SK-N-SH treated with all-trans-retinoic acid at 6 μM for 48 hours (cell line): ENCODE data around the gene C16orf95.

ENCODE experiments used
- CSDC2 ChIP-seq: fragments of 250-450 bp; sonication (Bioruptor Pico); IDR thresholded peaks from 2 replicates; pipeline ENCODE4 v1.5.0; 2020; ENCODE audit warnings: mild to moderate bottlenecking, moderate library complexity
- CSRNP3 ChIP-seq: fragments of 250-450 bp; sonication (Bioruptor Pico); IDR thresholded peaks from 2 replicates; pipeline ENCODE4 v1.5.1; 2021; ENCODE audit warnings: mild to moderate bottlenecking, moderate library complexity
- ESRRG ChIP-seq: fragments of 250-450 bp; sonication (Bioruptor Pico); IDR thresholded peaks from 2 replicates; pipeline ENCODE4 v1.6.1; 2021; ENCODE audit warnings: mild to moderate bottlenecking
- GLIS3 ChIP-seq: fragments of 250-450 bp; sonication (Bioruptor Pico); IDR thresholded peaks from 2 replicates; pipeline ENCODE4 v1.5.0; 2020; ENCODE audit warnings: mild to moderate bottlenecking, moderate library complexity
- POU6F1 ChIP-seq: fragments of 250-450 bp; sonication (Bioruptor Pico); IDR thresholded peaks from 2 replicates; pipeline ENCODE4 v1.8.0; 2021; ENCODE audit warnings: low read depth, mild to moderate bottlenecking, moderate library complexity, borderline replicate concordance
- RARB ChIP-seq: fragments of 250-450 bp; sonication (Bioruptor Pico); IDR thresholded peaks from 2 replicates; pipeline ENCODE4 v1.8.0; 2021; ENCODE audit warnings: mild to moderate bottlenecking, moderate library complexity
- TCF4 ChIP-seq: fragments of 250-450 bp; sonication (Bioruptor Pico); IDR thresholded peaks from 2 replicates; pipeline ENCODE4 v1.8.0; 2021; ENCODE audit warnings: mild to moderate bottlenecking, moderate library complexity, borderline replicate concordance
- ZFP3 ChIP-seq: fragments of 250-450 bp; sonication (Bioruptor Pico); IDR thresholded peaks from 2 replicates; pipeline ENCODE4 v1.5.0; 2020; ENCODE audit warnings: mild to moderate bottlenecking, moderate library complexity
- ZFP30 ChIP-seq: fragments of 450-650 bp; formaldehyde crosslinking; IDR thresholded peaks from 2 replicates; pipeline ENCODE4 v1.5.0; 2022; ENCODE audit warnings: mild to moderate bottlenecking, moderate library complexity
- TF ChIP-seq, protein P1 (sequence below): fragments of 250-450 bp; sonication (Bioruptor Pico); IDR thresholded peaks from 2 replicates; pipeline ENCODE4 v1.5.0; 2020; ENCODE audit warnings: mild to moderate bottlenecking, moderate library complexity

DNA sequence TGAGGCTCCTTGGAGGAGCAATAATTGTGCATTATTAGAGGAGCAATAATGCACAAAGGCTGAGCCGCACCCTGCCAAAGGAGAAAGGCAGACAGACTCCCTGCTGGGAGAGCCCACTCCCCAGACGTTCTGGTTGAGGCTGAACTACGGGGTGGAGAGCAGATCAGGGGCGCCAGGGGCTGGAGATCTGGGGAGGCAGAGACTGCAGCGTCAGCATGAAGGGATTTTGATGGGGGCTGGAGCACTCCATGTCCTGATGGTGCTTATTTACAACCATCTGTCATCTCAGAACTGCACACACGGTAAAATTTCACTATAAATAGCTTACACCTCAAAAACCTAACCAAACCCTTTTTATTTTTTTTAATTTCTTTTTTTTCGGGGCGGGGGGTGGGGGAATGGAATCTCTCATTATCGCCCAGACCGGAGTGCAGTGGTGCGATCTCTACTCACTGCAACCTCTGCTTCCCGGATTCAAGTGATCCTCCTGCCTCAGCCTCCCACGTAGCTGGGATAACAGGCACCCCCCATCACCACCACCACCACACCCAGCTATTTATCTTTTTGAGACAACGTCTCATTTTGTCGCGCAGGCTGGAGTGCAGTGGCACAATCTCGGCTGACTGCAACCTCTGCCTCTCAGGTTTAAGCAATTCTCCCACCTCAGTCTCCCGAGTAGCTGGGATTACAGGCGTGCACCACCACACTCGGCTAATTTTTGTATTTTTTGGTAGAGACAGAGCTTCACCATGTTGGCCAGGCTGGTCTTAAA lies 4.3 kb upstream of the C16orf95 start:
- TF ChIP-seq GLIS3 (CRISPR knock-in tag) = no peak
- no peak for TF ChIP-seq POU6F1 (CRISPR knock-in tag)
- TF ChIP-seq TCF4 (CRISPR knock-in tag) = no peak
- TF ChIP-seq RARB (CRISPR knock-in tag) = no peak
- TF ChIP-seq, protein P1, sequence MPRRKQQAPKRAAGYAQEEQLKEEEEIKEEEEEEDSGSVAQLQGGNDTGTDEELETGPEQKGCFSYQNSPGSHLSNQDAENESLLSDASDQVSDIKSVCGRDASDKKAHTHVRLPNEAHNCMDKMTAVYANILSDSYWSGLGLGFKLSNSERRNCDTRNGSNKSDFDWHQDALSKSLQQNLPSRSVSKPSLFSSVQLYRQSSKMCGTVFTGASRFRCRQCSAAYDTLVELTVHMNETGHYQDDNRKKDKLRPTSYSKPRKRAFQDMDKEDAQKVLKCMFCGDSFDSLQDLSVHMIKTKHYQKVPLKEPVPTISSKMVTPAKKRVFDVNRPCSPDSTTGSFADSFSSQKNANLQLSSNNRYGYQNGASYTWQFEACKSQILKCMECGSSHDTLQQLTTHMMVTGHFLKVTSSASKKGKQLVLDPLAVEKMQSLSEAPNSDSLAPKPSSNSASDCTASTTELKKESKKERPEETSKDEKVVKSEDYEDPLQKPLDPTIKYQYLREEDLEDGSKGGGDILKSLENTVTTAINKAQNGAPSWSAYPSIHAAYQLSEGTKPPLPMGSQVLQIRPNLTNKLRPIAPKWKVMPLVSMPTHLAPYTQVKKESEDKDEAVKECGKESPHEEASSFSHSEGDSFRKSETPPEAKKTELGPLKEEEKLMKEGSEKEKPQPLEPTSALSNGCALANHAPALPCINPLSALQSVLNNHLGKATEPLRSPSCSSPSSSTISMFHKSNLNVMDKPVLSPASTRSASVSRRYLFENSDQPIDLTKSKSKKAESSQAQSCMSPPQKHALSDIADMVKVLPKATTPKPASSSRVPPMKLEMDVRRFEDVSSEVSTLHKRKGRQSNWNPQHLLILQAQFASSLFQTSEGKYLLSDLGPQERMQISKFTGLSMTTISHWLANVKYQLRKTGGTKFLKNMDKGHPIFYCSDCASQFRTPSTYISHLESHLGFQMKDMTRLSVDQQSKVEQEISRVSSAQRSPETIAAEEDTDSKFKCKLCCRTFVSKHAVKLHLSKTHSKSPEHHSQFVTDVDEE (CRISPR knock-in tag) = no peak
- no peak for TF ChIP-seq ESRRG (CRISPR knock-in tag)
- no peak for TF ChIP-seq CSRNP3
- no peak for TF ChIP-seq ZFP30 (CRISPR knock-in tag)
- TF ChIP-seq CSDC2 (CRISPR knock-in tag) = no peak
- TF ChIP-seq ZFP3 = no peak
